ENCODE results near the gene HSPB2. TPM values are rescaled to one million over a fixed set of nuclear protein-coding genes. Genes with fewer than 3 reads are reported as not detected.

The HSPB2 gene
- total RNA-seq, 1 donor from 2014 or later: not detected

- H3K27me3 Mint-ChIP-seq: peaks cover 5% of the 10 kb centered on the region
- no peaks in the 10 kb centered on the region for H3K9me3 Mint-ChIP-seq (ENCODE audit: low read depth)
- no peak for DNase-seq (ENCODE audit: low spot score, unreplicated experiment)
- H3K36me3 Mint-ChIP-seq (ENCODE audit: insufficient read depth): no peaks in the 10 kb centered on the region
- no peak for TF ChIP-seq CTCF (IDR thresholded peaks at IDR 0.05; ENCODE audit: unreplicated experiment)
- peaks cover 35% of the 10 kb centered on the region for H3K4me1 Mint-ChIP-seq (ENCODE audit: low read depth)
- H3K27ac Mint-ChIP-seq: no peak overlapping the region
- H3K4me3 Mint-ChIP-seq (ENCODE audit: low read depth): no peak overlapping the region
Measured at GRCh38 chr11:111913997-111914396, 1.5 kb downstream of the HSPB2 start.

- DNase-seq (ENCODE audit: low spot score, unreplicated experiment): no peak
- H3K36me3 Mint-ChIP-seq (ENCODE audit: insufficient read depth): no peaks in the 10 kb centered on the region
- H3K9me3 Mint-ChIP-seq (ENCODE audit: low read depth): no peaks in the 10 kb centered on the region
- peaks cover 29% of the 10 kb centered on the region for H3K4me1 Mint-ChIP-seq (ENCODE audit: low read depth)
- H3K4me3 Mint-ChIP-seq (ENCODE audit: low read depth): no peak overlapping the region
- H3K27me3 Mint-ChIP-seq: no peaks in the 10 kb centered on the region
- TF ChIP-seq CTCF (IDR thresholded peaks at IDR 0.05; ENCODE audit: unreplicated experiment): no peak
- peak overlapping the region; percentile 75 for H3K27ac Mint-ChIP-seq
Measured at GRCh38 chr11:111916768-111917167, 4.2 kb downstream of the HSPB2 start.

GRCh38 chr11:111917312-111917711 is 4.8 kb downstream of the HSPB2 start:
- Mint-ChIP-seq H3K4me1 (ENCODE audit: low read depth) (peaks cover 31% of the 10 kb centered on the region), H3K9me3 (ENCODE audit: low read depth) (no peaks in the 10 kb centered on the region), H3K4me3 (ENCODE audit: low read depth) (no peak overlapping the region), H3K27me3 (no peaks in the 10 kb centered on the region), H3K36me3 (ENCODE audit: insufficient read depth) (no peaks in the 10 kb centered on the region), H3K27ac (peak overlapping the region; percentile 75)
- no peak for TF ChIP-seq CTCF (IDR thresholded peaks at IDR 0.05; ENCODE audit: unreplicated experiment)
- no peak for DNase-seq (ENCODE audit: low spot score, unreplicated experiment)

DNA sequence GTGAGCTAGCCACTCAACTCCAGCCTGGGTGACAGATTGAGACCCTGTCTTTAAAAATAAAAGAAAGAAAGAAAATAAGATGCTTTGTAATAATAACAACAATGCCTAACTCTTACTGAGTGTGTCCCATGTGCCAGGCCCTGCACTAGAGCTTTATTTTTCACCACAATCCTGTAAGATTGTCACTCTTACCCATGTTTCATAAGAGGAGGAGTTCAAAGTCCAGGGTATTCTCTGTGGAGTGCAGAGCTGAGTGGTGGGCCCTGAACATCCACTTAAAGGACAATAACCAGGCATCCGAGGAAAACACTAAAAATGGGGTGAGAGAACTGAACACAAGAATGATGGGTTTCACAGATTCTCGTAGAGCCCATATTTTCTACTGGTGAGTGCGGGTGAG is 5.3 kb downstream of the HSPB2 start:
- Mint-ChIP-seq H3K4me1 (ENCODE audit: low read depth) (peaks cover 32% of the 10 kb centered on the region), H3K4me3 (ENCODE audit: low read depth) (no peak overlapping the region), H3K9me3 (ENCODE audit: low read depth) (no peaks in the 10 kb centered on the region), H3K27ac (peak overlapping the region; percentile 96), H3K36me3 (ENCODE audit: insufficient read depth) (no peaks in the 10 kb centered on the region), H3K27me3 (no peaks in the 10 kb centered on the region)
- no peak for DNase-seq (ENCODE audit: low spot score, unreplicated experiment)
- no peak for TF ChIP-seq CTCF (IDR thresholded peaks at IDR 0.05; ENCODE audit: unreplicated experiment)

- H3K27ac Mint-ChIP-seq: peak within 1 kb of the TSS; percentile 96
- no peaks in the 10 kb centered on the region for H3K27me3 Mint-ChIP-seq
- DNase-seq (ENCODE audit: low spot score, unreplicated experiment): peak; percentile 54
- no peaks in the 10 kb centered on the region for H3K9me3 Mint-ChIP-seq (ENCODE audit: low read depth)
- peak; percentile 42 for TF ChIP-seq CTCF (IDR thresholded peaks at IDR 0.05; ENCODE audit: unreplicated experiment)
- H3K4me3 Mint-ChIP-seq (ENCODE audit: low read depth): peak within 1 kb of the TSS; percentile 78
- H3K4me1 Mint-ChIP-seq (ENCODE audit: low read depth): peaks cover 40% of the 10 kb centered on the region
- no peaks in the 10 kb centered on the region for H3K36me3 Mint-ChIP-seq (ENCODE audit: insufficient read depth)
Measured at GRCh38 chr11:111918390-111919256, 6.1 kb downstream of the HSPB2 start, which contains the start of gene C11orf52. C11orf52 (plus strand) TSS chr11:111918913; CDS start chr11:111918973, 60 bp downstream.
